Measurements from ENCODE around the gene JTB.

DNA sequence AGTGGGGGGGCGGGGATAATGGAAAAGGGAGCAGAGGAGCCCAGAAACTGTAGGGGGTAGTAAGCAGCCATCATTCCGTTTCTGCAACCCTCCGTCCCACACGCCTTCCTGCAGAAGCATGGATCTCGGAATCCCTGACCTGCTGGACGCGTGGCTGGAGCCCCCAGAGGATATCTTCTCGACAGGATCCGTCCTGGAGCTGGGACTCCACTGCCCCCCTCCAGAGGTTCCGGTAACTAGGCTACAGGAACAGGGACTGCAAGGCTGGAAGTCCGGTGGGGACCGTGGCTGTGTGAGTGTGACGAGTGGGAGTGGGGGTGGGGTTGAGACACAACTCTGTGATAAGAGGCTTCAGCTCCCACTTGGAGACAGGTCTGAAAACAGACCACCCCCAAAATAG, 9.1 kb downstream of the JTB start:
- TF ChIP-seq CTCF (IDR thresholded peaks at IDR 0.05): no peak
- TF ChIP-seq EZH2 (IDR thresholded peaks at IDR 0.05; ENCODE audit: borderline replicate concordance, insufficient read depth, low read depth, low read length, poor library complexity, severe bottlenecking): no peak
